Tongue (tissue), 2 donors: ENCODE measurements around the gene KCNMA1. TPM values are rescaled to one million over a fixed set of nuclear protein-coding genes. Genes with fewer than 3 reads are reported as not detected.
A peak's percentile ranks its signal among the peaks of the same experiment; 100 is the strongest.

Experiments
- DNase-seq: peaks from one replicate; pipeline ENCODE4 v3.0.0-alpha.2; 2015
- total RNA-seq: library from RNA; depleted of rRNA; stranded (reverse); fragments of >200 nt; gene quantifications from one replicate; pipeline ENCODE4 v1.2.3, GENCODE V29; 2014

The KCNMA1 gene
- total RNA-seq, 1 donor from 2014 or later: 34.3 TPM

- DNase-seq: no peak
These were observed 81.9 kb downstream of the KCNMA1 start for GRCh38 chr10:77555591-77556212.

GRCh38 chr10:77554996-77555397 lies 82.6 kb downstream of the KCNMA1 start:
- DNase-seq: no peak

- no peak for DNase-seq
These were observed 83.6 kb downstream of the KCNMA1 start for GRCh38 chr10:77553966-77554365.

- no peak for DNase-seq
These were observed 84.3 kb downstream of the KCNMA1 start for GRCh38 chr10:77553311-77553710.

- DNase-seq: no peak
These were observed 85.4 kb downstream of the KCNMA1 start for GRCh38 chr10:77552252-77552651.

- no peak for DNase-seq
These were observed 87.2 kb downstream of the KCNMA1 start for GRCh38 chr10:77550378-77550777.

- no peak for DNase-seq
These were observed 88.9 kb downstream of the KCNMA1 start for GRCh38 chr10:77548671-77549070.

GRCh38 chr10:77548157-77548556 lies 89.5 kb downstream of the KCNMA1 start:
- DNase-seq: no peak

- DNase-seq: no peak
These were observed 90.1 kb downstream of the KCNMA1 start for GRCh38 chr10:77547307-77548050.

GRCh38 chr10:77546042-77546441 lies 91.6 kb downstream of the KCNMA1 start:
- DNase-seq: no peak

GRCh38 chr10:77545585-77545984 lies 92.0 kb downstream of the KCNMA1 start:
- no peak for DNase-seq

- DNase-seq: no peak
These were observed 93.0 kb downstream of the KCNMA1 start for GRCh38 chr10:77544617-77545016.

- DNase-seq: no peak
These were observed 94.8 kb downstream of the KCNMA1 start for GRCh38 chr10:77542710-77543259.

- DNase-seq: no peak
These were observed 95.7 kb downstream of the KCNMA1 start for GRCh38 chr10:77541944-77542343.

- no peak for DNase-seq
These were observed 96.4 kb downstream of the KCNMA1 start for GRCh38 chr10:77541247-77541646.

- no peak for DNase-seq
These were observed 98.3 kb downstream of the KCNMA1 start for GRCh38 chr10:77539147-77539935.

GRCh38 chr10:77537720-77538373 lies 99.8 kb downstream of the KCNMA1 start:
- DNase-seq: peak; percentile 77

- no peak for DNase-seq
These were observed 100.5 kb downstream of the KCNMA1 start for GRCh38 chr10:77537071-77537470.

GRCh38 chr10:77533887-77534278 lies 103.7 kb downstream of the KCNMA1 start:
- no peak for DNase-seq

GRCh38 chr10:77533146-77533886 lies 104.3 kb downstream of the KCNMA1 start:
- no peak for DNase-seq

- peak; percentile 58 for DNase-seq
These were observed 105.5 kb downstream of the KCNMA1 start for GRCh38 chr10:77532068-77532467.
